T-helper 1 cell (primary cell): ENCODE measurements around the gene RTL3.
"Not testable (repeated sequence)": the region's sequence is repeated elsewhere in the genome, so short reads cannot be mapped to it uniquely, and the experiment has no call there.

ENCODE experiments used
- DNase-seq, 5 donors: peaks; one replicate each; pipeline ENCODE4 v3.0.0-alpha.2; 2012 to 2020
- total RNA-seq, 4 donors: gene quantifications; one replicate each; lab custom pipeline; 2026; lab: John Stamatoyannopoulos, UW

The RTL3 gene, protein sequence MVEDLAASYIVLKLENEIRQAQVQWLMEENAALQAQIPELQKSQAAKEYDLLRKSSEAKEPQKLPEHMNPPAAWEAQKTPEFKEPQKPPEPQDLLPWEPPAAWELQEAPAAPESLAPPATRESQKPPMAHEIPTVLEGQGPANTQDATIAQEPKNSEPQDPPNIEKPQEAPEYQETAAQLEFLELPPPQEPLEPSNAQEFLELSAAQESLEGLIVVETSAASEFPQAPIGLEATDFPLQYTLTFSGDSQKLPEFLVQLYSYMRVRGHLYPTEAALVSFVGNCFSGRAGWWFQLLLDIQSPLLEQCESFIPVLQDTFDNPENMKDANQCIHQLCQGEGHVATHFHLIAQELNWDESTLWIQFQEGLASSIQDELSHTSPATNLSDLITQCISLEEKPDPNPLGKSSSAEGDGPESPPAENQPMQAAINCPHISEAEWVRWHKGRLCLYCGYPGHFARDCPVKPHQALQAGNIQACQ
- total RNA-seq = 0 reads per million in 4 donors

DNA sequence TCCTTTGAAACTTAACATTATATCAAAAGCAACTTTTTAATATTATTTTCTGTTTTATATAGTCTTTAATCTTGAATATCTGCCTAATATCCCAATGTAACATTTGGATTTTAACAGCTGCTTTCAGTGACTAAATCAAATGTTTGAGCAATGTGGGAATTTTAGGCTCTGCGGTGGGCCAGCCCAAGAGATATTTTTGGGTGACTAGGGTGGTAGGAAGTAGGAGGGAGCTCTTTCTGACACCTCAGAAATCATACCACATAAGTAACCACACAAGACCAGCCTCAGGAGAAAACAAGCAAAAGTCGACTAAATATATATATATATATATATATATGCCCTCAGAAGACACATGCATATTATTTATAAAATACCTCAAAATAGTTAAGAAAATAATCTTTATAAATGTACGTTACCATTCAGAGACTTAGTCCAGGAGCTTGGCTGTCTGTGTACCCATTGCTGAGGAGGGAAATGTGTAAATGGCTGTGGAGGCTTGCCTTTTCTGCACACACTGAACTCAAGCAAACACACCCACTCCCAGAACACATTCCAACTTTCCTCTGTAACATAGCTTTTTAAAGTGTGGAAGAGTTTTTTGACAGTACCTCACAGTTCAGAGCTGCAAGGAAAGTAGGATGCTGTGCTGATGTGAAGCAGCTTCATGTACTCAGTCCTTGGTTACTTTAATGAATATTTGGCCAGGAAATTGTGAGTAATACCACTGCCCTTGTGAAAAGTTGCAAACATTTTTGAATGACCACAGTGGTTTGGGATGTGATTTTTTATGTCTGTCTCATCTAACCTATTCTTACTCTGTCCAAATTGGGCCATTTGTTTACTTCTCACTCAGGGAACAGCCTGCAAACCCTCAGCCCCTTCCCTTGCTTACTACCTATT lies at the start of gene RTL3:
TSS of gene RTL3 (minus strand) at position 484 of the 900 bp plus-strand sequence. CDS start 908 bp downstream, outside the sequence.
- no peak for DNase-seq

DNA sequence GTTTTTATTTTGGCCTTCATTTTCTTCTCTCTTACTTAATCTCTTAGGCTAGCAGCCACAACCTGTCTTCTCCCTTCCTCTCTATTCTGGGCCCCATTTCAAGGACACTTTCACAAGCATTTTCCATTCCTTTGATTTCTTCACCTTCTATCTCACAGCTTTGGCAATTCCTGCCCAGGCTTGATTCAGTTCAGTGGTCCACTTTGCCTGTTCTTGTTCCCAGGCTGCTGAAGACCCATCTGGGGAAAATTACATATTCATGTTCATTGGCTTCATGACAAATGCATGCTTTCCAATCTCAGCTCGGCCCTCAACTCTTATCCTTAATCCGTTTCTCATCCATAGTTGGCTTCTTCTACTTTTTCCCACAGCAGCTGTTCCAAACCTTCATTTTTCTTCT lies 49.7 kb upstream of the RTL3 start:
- DNase-seq = no peak

DNA sequence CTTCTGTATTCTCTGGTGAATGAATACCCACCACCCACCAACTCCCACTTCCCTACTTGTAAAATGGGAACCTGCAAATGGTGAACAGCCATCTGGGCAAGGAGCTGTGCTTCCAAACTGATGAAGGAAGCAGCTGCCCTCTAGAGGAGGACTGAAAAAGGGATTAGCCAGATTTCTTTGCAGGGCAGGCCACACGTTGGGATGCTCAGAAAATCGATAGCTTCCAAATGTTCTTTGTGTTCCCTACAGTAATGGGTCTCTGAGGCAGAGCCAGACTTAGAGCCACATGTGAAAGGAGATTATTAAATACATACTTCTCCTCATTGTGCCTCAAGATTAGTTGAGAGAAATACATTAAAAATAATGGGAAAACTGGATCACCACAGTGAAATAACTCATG lies 49.1 kb upstream of the RTL3 start:
- peak in 1 of 5 donors; percentile 11 for DNase-seq

DNA sequence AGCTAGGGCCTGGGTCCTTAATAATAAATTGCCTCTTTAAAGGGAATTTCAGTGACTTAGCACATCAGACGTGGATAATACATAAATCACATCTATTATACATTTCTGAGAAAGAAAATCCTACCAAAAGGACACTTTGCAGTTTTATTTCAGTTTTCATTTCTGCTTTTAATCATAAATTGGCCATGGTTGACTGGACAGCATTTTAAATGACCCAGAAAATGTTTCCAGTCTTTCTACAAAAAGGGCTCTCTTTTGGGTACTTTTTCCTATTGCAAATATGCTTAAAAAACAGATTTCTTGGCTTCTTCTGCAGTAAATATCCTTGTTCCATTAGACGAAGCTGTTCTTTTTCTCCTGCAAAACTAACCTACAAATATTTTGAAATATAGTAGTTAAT lies 46.9 kb upstream of the RTL3 start:
- no peak for DNase-seq

DNA sequence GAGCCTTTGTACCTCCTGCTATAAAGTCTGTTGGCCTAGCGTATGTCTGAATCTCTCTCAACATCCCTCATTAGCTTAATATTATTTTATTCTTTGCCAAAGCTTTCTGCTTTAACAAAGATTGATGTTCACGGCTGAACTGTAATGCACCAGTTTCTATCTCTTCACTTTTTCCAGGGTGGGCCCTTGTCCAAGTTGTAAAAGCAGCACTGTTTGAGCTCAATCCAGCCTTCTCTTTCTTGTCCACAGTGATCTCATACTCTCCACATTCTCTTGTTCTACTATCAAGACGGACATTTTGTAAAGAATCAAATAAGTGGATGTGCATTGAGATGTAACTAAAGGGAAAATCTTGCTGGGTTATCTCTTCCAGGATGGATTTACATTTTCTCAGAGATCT lies 34.4 kb upstream of the RTL3 start:
- no peak for DNase-seq

DNA sequence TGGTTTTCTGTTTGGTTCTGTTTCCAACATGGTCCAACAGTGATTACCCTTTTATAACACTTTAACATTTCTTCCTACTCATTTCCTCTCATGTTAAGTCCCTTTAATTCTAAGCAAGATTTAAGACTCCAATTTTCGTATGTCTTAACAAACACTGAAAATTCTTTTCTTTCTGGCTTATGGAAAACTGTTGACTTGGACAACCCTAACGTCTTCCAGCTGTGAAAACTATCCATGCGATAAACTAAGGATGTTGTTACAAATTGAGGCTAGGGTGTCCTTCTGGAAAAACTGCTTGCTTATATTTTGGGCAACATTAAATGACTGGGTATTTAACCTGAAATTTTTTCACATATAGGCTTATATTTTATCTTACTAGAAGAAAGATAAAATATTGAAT lies 33.9 kb upstream of the RTL3 start:
- DNase-seq = no peak

DNA sequence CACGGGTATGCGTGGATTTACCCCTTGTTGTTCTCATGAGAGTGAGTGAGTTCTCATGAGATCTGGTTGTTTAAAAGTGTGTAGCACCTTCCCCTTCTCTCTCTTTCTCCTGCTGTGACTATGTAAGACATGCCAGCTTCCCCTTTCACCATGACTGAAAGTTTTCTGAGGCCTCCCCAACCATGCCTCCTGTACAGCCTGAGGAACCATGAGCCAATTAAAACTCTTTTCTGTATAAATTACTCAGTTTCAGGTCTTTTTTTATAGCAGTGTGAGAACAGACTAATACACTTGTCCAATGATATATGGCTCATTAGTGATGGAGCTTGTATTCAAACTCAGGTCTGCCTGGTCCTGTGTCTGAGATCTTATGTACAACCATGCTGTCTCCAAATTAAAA lies 28.5 kb upstream of the RTL3 start:
- no peak for DNase-seq

DNA sequence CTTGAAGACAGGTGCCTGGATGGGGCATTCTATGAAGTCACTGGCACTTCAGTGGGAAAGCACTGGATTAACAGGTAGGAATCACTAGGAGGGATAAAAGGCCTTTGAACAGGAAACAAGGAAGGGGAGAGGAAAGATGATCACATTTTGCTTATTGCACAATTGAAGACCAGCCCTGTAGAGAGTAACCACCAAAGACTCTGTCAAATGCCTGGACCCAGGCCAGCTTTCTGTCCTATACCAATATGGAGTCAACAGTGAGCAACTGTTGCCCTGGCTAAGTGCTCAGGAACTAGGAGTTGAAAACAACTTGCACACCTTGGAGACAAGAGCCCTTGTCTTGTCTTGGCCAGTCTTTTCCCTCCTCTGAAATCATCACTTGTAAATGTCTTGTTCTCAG lies 14.1 kb upstream of the RTL3 start:
- no peak for DNase-seq

DNA sequence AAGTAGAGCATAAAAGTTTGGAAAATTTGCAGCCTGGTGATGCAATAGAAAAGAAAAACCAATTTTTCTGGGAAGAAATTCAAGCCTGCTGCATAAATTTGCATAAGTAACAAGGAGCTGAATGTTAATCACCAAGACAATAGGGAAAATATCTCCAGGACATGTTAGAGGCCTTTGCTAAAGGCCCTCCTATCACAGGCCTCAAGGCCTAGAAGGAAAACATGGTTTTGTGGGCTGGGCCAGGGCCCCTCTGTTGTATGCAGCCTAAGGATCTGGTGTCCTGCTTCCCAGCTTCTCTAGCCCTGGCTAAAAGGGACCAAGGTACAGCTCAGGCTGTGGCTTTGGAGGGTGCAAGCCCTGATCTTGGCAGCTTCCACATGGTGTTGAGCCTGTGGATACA lies 6.2 kb upstream of the RTL3 start:
- no peak for DNase-seq

DNA sequence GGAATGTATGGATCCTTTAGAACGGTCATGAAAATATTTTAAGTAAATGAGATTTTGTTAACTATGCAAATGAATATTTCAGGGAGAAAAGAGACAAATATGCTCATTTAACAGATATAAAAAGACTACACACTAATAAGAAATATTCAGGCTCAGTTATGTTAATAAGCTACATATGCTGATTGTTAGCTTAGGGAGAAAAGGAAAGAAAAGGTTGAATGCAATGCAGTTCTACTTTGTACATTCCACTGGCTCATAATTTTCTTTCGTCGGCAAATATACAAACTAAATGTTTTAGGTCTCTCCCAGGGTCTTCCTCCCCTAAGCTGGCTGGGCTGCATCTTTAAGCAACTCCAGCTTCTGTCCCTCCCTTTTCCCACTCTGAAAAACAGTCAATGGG lies 2.7 kb upstream of the RTL3 start:
- DNase-seq = no peak

DNA sequence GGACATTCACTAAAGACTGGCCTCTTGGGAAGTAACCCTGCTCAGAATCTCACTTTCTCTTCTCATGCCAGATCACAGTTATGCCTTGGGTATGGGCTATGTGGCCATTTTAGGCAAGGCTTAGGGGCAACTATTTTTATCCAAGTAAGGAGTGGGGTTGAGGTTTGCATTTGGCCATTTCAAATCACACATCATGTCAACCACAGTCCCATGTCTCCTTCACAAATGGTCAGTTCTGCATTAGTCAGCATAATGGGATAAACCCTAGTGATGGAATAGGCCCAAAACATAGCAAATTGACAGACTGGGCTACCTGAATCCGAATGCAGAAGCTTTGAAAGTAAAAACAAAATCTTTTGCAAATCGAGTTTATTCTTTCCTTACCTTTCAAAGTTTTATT lies 827 bp upstream of the RTL3 start:
- DNase-seq = no peak

DNA sequence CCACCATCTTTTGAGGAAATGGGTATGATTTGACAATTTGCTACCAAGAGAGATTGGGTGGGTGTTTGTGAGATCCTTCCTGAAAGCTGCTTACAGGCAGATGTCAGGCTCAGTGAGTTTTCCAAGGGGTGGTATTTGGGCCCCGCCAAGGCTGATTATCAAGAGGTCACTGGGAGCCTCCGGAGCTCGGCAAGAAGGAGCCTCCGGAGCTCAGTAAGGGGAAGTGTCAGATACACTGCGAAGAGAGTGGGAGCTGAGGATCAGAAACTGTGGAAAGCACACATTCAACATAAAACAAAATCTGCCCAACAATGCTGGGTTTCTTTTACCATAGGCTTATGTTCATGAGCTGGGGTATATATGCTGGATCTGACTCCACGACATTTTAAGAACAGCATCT lies 714 bp downstream of the RTL3 start:
- DNase-seq = no peak

DNA sequence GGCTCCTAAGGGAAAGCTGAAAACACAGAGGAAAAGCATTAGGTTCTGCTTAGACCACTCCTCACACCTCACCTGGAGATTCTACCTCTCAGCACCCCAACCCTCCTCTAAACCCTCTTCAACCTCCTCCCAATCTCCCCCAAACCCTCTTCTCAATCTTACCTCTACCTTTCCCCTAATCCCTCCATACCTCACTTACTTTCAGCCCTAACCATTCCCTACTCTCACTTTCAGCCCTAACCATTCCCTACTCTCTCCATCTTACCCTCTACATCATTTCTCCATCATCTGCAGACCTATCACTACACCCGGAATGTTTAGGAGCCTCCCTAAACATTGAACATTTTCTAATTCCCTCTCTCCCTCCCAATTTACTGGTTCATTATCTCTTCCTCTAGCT lies 3.5 kb downstream of the RTL3 start:
- no peak for DNase-seq

DNA sequence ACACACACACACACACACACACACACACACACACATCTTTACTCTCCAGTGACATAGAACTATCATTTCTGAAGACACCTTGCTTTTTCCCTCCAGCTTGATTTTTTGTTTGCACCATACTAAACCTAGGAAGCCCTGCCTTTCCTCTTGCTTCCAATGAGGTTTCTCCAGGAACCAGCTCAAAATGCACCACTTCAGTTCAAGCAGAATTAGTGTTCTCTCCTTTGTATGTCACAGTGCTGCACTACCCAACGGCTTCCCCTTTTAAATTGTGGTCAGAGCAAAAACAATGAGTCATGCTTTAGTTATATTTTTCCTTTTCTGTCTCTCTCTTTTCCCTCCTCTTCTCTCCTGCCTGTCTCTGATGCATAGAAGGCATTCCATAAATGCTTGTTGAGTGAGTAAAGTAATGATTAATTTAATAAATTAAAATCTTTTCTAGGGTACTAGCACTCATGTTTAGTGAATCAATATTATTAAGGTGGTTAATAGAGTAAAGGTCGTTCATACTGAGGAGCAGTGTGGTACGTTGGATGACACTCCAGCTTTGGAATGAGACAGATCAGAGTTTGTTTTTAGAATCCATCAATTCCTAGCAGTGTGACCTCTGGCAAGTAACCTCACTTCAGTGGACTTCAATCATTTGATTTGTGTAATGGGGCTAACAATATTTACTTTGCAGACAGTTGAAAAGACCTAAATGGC lies 5.9 kb downstream of the RTL3 start:
- DNase-seq = peak in 1 of 5 donors; percentile 57

DNA sequence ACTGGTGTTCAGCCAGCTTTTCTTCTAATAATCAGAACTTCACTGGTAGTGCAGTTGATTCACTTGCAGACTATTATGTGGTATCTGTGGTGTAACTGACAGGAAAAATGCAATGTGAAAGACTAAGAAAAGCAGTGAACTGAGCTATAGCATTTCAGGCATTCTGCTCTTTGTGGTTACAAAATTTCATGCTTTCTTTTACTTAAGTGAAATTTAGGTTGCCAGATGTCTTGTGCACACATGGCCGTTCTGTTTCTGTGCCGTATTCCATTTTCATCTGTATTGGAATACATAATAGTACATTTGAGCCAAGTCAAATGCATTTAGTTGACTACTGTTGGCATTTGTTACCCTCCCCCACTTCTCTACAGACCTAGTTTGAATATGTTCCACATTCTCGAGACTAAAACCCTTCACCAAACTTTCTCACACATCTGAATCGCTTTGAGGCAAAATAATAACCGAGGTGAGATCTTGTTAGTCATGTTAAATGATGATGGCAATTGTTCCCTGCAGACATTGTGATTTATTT lies 8.2 kb downstream of the RTL3 start:
- DNase-seq = peak in 1 of 5 donors; percentile 77

DNA sequence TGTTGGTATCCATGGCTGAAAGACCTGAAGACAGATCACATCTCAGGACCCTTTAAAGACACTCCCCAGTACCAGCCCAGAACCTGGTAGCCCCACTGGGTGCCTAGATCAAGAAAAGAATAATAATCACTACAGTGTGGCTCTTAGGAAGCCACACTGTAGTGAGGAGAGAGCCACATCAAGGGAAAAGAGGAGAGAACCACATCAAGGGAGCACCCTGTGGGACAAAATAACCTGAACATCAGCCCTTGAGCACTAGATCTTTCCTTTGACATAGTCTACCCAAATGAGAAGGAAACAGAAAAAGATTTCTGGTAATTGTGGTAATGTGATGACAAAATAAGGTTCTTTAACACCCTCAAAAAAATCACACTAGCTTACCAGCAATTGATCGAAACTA lies 15.3 kb downstream of the RTL3 start:
- no peak for DNase-seq

DNA sequence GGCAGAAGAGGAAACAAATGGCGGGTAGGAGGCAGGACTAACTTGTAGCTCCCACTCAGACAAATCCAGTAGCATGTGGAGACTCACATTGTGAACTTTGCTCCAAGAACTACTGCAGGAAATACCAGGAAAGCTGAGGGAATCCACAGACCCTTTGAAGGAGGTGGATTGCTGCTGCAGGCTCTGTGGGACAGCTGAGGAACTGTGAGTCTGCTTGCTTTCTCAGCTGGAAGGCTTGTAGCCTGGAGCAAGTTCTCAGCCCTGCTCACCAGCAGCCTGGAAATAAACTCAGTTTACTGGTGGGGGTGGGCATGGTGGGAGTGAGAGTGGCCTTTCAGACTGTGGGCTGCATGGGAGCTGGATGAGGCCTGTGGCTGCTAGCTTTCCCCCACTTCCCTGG lies 16.0 kb downstream of the RTL3 start:
- no peak for DNase-seq

DNA sequence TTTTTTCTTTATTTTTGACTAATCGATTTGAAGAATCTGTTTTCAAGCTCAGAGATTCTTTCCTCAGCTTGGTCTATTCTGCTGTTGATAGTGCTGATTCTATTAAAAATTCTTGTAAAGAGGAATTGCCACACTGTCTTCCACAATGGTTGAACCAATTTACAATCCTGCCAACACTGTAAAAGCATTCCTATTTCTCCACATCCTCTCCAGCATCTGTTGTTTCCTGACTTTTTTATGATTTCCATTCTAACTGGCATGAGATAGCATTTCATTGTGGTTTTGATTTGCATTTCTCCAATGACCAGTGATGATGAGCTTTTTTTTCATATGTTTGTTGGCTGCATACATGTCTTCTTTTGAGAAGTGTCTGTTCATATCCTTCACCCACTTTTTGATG lies 23.0 kb downstream of the RTL3 start:
- not testable (repeated sequence) for DNase-seq

DNA sequence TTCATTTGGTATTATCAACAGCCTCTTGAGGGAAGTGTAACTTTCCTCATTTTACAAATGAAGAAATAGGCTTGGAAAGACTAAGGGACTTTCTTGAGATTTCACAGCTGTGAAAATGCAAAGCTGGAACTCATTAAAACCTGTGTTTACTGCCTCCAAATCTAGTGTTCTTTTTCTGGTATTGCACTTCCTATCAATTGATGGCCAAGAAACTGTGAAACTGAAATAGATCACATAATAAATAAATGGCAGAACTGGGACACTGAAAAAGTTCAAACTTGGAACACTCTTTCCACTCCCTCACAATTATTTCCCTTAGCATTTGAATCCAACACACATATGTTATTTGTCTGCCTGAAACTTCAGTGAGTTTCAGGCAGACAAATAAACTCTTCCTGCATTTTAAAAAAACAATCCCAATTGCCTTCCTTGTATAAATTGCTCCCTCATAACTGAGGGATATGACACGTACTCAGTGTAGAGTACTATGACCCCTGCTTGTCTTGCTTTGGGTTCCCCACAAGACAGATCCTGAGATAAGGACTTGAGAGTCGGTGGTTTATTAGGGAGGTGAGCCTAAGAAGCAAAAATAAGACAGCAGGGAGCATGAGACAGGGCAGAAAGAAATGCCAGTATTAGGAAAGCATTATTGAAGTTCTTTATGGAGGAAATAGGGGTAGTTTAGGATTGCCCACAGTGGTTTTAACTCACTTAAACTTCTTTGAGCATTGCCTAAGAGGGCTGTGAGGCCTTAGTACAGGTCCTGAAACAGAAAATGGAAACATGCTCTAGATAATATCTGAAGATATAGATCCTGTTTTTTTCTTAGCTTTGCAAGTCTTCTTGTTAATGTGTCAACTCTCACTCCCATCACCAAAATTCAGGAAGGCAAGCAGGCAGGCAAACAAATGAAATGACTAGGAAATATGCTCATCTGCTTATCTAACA lies 33.9 kb downstream of the RTL3 start:
- DNase-seq = no peak

DNA sequence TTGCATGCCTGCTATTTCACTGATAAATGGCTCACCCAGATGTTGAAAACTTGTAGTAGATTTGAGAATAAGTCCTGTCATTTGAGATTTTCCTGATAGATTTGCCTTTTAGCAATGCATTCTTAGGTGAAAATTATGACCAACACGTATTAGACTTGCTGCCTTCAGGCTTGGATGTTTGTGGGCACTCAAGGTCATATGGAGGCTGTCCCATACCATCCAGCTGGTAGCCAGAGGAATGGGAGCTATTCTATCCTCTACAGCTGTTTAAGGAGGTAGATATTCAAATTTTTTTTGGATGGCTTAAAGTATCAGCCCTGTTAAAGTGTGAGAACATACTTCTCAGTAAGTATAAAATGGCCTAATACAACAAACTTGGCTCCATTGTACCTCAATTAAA lies 34.7 kb downstream of the RTL3 start:
- no peak for DNase-seq

DNA sequence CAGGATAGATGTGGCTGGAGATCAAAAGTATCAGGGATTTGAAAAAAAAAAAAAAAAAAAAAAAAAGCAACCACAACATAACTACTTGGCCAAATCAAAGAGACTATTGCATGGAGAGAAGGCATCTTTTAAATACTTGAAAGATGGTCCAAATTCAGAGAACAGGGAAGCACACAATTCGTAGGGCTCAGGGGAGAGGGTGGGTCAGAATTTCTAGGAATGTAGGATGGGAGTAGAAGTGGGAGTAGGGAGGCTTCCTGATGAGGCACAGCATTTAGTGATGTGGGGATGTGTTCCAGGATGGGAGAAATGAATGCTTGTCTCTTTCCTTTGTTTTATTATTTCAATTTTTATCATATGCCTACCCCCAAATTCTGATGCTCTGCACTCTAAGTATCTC lies 36.3 kb downstream of the RTL3 start:
- no peak for DNase-seq

DNA sequence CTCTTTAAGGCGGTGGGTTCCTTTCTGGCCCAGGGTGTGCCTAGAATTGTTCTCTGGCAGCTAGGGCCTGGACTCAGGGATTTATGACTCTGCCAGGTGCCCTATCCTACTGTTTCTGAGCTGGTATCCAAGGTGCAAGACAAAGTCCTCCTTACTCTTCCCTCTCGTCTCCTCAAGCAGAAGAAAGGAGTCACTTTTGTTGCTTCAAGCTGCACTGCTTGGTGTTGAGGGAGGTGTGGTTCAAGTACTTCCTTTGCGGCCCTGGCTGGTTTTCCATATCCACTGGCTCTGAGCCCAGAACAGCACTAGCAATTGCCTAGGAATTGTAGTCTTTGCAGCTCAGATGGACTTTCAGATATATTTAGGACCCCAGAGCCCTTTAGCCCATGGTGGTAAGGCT lies 39.3 kb downstream of the RTL3 start:
- no peak for DNase-seq
